ENCODE results near the gene VSTM5.

VSTM5 gene

GRCh38 chr11:93823210-93823609 is 27.2 kb downstream of the VSTM5 start:
- H3K36me3 ChIP-seq (ENCODE audit: control insufficient read depth, insufficient read depth, low read length): no peaks in the 10 kb centered on the region
- no peak overlapping the region for H3K27ac ChIP-seq (ENCODE audit: insufficient read depth, low read depth, low read length, poor library complexity, severe bottlenecking)
- peaks cover 19% of the 10 kb centered on the region for H3K4me1 ChIP-seq (ENCODE audit: control insufficient read depth, insufficient read depth, low read length)
- no peaks in the 10 kb centered on the region for H3K27me3 ChIP-seq (ENCODE audit: control insufficient read depth, insufficient read depth, low read length, poor library complexity, severe bottlenecking)
- no peak overlapping the region for H3K4me3 ChIP-seq (ENCODE audit: insufficient read depth, low read depth, low read length)
- WGBS, 2 experiments: 95 to 96% methylated on average over 3 to 4 of the region's 4 CpGs
- no peaks in the 10 kb centered on the region for H3K9me3 ChIP-seq (ENCODE audit: control insufficient read depth, low read length)

GRCh38 chr11:93822359-93822758 is 28.1 kb downstream of the VSTM5 start:
- Histone ChIP-seq H3K27me3 (ENCODE audit: control insufficient read depth, insufficient read depth, low read length, poor library complexity, severe bottlenecking) (no peaks in the 10 kb centered on the region), H3K4me1 (ENCODE audit: control insufficient read depth, insufficient read depth, low read length) (peaks cover 25% of the 10 kb centered on the region), H3K4me3 (ENCODE audit: insufficient read depth, low read depth, low read length) (no peak overlapping the region), H3K36me3 (ENCODE audit: control insufficient read depth, insufficient read depth, low read length) (no peaks in the 10 kb centered on the region), H3K9me3 (ENCODE audit: control insufficient read depth, low read length) (no peaks in the 10 kb centered on the region), H3K27ac (ENCODE audit: insufficient read depth, low read depth, low read length, poor library complexity, severe bottlenecking) (no peak overlapping the region)
- 88 to 93% methylated on average over 5 of the region's 5 CpGs for WGBS, 2 experiments

- Histone ChIP-seq H3K36me3 (ENCODE audit: control insufficient read depth, insufficient read depth, low read length) (no peaks in the 10 kb centered on the region), H3K4me1 (ENCODE audit: control insufficient read depth, insufficient read depth, low read length) (peaks cover 25% of the 10 kb centered on the region), H3K4me3 (ENCODE audit: insufficient read depth, low read depth, low read length) (no peak overlapping the region), H3K9me3 (ENCODE audit: control insufficient read depth, low read length) (no peaks in the 10 kb centered on the region), H3K27ac (ENCODE audit: insufficient read depth, low read depth, low read length, poor library complexity, severe bottlenecking) (no peak overlapping the region), H3K27me3 (ENCODE audit: control insufficient read depth, insufficient read depth, low read length, poor library complexity, severe bottlenecking) (no peaks in the 10 kb centered on the region)
- WGBS, 2 experiments: 82 to 86% methylated on average over 2 of the region's 2 CpGs
Observed at GRCh38 chr11:93821617-93822016, 28.8 kb downstream of the VSTM5 start.

- Histone ChIP-seq H3K4me1 (ENCODE audit: control insufficient read depth, insufficient read depth, low read length) (peaks cover 25% of the 10 kb centered on the region), H3K9me3 (ENCODE audit: control insufficient read depth, low read length) (no peaks in the 10 kb centered on the region), H3K27ac (ENCODE audit: insufficient read depth, low read depth, low read length, poor library complexity, severe bottlenecking) (no peak overlapping the region), H3K4me3 (ENCODE audit: insufficient read depth, low read depth, low read length) (no peak overlapping the region), H3K36me3 (ENCODE audit: control insufficient read depth, insufficient read depth, low read length) (peaks cover under 1% of the 10 kb centered on the region), H3K27me3 (ENCODE audit: control insufficient read depth, insufficient read depth, low read length, poor library complexity, severe bottlenecking) (no peaks in the 10 kb centered on the region)
- 92 to 96% methylated on average over 14 of the region's 14 CpGs for WGBS, 2 experiments
Observed at GRCh38 chr11:93820847-93821246, 29.6 kb downstream of the VSTM5 start.

- 68 to 71% methylated on average over 8 of the region's 8 CpGs for WGBS, 2 experiments
- H3K4me3 ChIP-seq (ENCODE audit: insufficient read depth, low read depth, low read length): no peak overlapping the region
Observed at GRCh38 chr11:93819966-93820695, 30.3 kb downstream of the VSTM5 start.

GRCh38 chr11:93817426-93818348 is 32.7 kb downstream of the VSTM5 start:
- Histone ChIP-seq H3K27me3 (ENCODE audit: control insufficient read depth, insufficient read depth, low read length, poor library complexity, severe bottlenecking) (no peaks in the 10 kb centered on the region), H3K9me3 (ENCODE audit: control insufficient read depth, low read length) (no peaks in the 10 kb centered on the region), H3K27ac (ENCODE audit: insufficient read depth, low read depth, low read length, poor library complexity, severe bottlenecking) (no peak overlapping the region), H3K4me1 (ENCODE audit: control insufficient read depth, insufficient read depth, low read length) (peaks cover 25% of the 10 kb centered on the region), H3K4me3 (ENCODE audit: insufficient read depth, low read depth, low read length) (no peak overlapping the region), H3K36me3 (ENCODE audit: control insufficient read depth, insufficient read depth, low read length) (peaks cover 13% of the 10 kb centered on the region)
- WGBS, 2 experiments: 88 to 91% methylated on average over 4 of the region's 4 CpGs

More at GRCh38 chr11:93819966-93820695, 30.3 kb downstream of the VSTM5 start:
- no peaks in the 10 kb centered on the region for H3K9me3 ChIP-seq (ENCODE audit: control insufficient read depth, low read length)
- H3K36me3 ChIP-seq (ENCODE audit: control insufficient read depth, insufficient read depth, low read length): peaks cover 3% of the 10 kb centered on the region
- H3K4me1 ChIP-seq (ENCODE audit: control insufficient read depth, insufficient read depth, low read length): peaks cover 25% of the 10 kb centered on the region
- no peak overlapping the region for H3K27ac ChIP-seq (ENCODE audit: insufficient read depth, low read depth, low read length, poor library complexity, severe bottlenecking)
- H3K27me3 ChIP-seq (ENCODE audit: control insufficient read depth, insufficient read depth, low read length, poor library complexity, severe bottlenecking): no peaks in the 10 kb centered on the region

- Histone ChIP-seq H3K4me3 (ENCODE audit: insufficient read depth, low read depth, low read length) (no peak overlapping the region), H3K27me3 (ENCODE audit: control insufficient read depth, insufficient read depth, low read length, poor library complexity, severe bottlenecking) (no peaks in the 10 kb centered on the region), H3K27ac (ENCODE audit: insufficient read depth, low read depth, low read length, poor library complexity, severe bottlenecking) (no peak overlapping the region), H3K36me3 (ENCODE audit: control insufficient read depth, insufficient read depth, low read length) (peaks cover 35% of the 10 kb centered on the region), H3K4me1 (ENCODE audit: control insufficient read depth, insufficient read depth, low read length) (peaks cover 19% of the 10 kb centered on the region), H3K9me3 (ENCODE audit: control insufficient read depth, low read length) (no peaks in the 10 kb centered on the region)
- WGBS, 2 experiments: 92 to 94% methylated on average over 6 of the region's 6 CpGs
Observed at GRCh38 chr11:93814966-93815633, 35.3 kb downstream of the VSTM5 start.

- Histone ChIP-seq H3K36me3 (ENCODE audit: control insufficient read depth, insufficient read depth, low read length) (peaks cover 43% of the 10 kb centered on the region), H3K27ac (ENCODE audit: insufficient read depth, low read depth, low read length, poor library complexity, severe bottlenecking) (no peak overlapping the region), H3K4me1 (ENCODE audit: control insufficient read depth, insufficient read depth, low read length) (peaks cover 13% of the 10 kb centered on the region), H3K9me3 (ENCODE audit: control insufficient read depth, low read length) (no peaks in the 10 kb centered on the region), H3K4me3 (ENCODE audit: insufficient read depth, low read depth, low read length) (no peak overlapping the region), H3K27me3 (ENCODE audit: control insufficient read depth, insufficient read depth, low read length, poor library complexity, severe bottlenecking) (no peaks in the 10 kb centered on the region)
- WGBS, 2 experiments: 95 to 97% methylated on average over 5 of the region's 5 CpGs
Observed at GRCh38 chr11:93813974-93814373, 36.4 kb downstream of the VSTM5 start.

GRCh38 chr11:93807980-93808379 is 42.4 kb downstream of the VSTM5 start:
- Histone ChIP-seq H3K9me3 (ENCODE audit: control insufficient read depth, low read length) (no peaks in the 10 kb centered on the region), H3K4me1 (ENCODE audit: control insufficient read depth, insufficient read depth, low read length) (no peaks in the 10 kb centered on the region), H3K27ac (ENCODE audit: insufficient read depth, low read depth, low read length, poor library complexity, severe bottlenecking) (no peak overlapping the region), H3K4me3 (ENCODE audit: insufficient read depth, low read depth, low read length) (no peak overlapping the region), H3K27me3 (ENCODE audit: control insufficient read depth, insufficient read depth, low read length, poor library complexity, severe bottlenecking) (no peaks in the 10 kb centered on the region), H3K36me3 (ENCODE audit: control insufficient read depth, insufficient read depth, low read length) (peaks cover 66% of the 10 kb centered on the region)
- 93 to 94% methylated on average over 3 of the region's 3 CpGs for WGBS, 2 experiments

GRCh38 chr11:93804879-93805278 is 45.5 kb downstream of the VSTM5 start:
- WGBS, 2 experiments: 86% methylated on average over 2 of the region's 2 CpGs; no CpG with 5 or more reads in 1 of the 2 experiments
- peaks cover 53% of the 10 kb centered on the region for H3K36me3 ChIP-seq (ENCODE audit: control insufficient read depth, insufficient read depth, low read length)
- no peak overlapping the region for H3K27ac ChIP-seq (ENCODE audit: insufficient read depth, low read depth, low read length, poor library complexity, severe bottlenecking)
- H3K9me3 ChIP-seq (ENCODE audit: control insufficient read depth, low read length): no peaks in the 10 kb centered on the region
- no peak overlapping the region for H3K4me3 ChIP-seq (ENCODE audit: insufficient read depth, low read depth, low read length)
- no peaks in the 10 kb centered on the region for H3K27me3 ChIP-seq (ENCODE audit: control insufficient read depth, insufficient read depth, low read length, poor library complexity, severe bottlenecking)
- H3K4me1 ChIP-seq (ENCODE audit: control insufficient read depth, insufficient read depth, low read length): no peaks in the 10 kb centered on the region

Data from ectodermal cell (in vitro differentiated cells).